ENCODE measurements around the gene MYOD1.

- no peak for TF ChIP-seq POLR2A (IDR thresholded peaks at IDR 0.05; ENCODE audit: low read depth, low read length)
- TF ChIP-seq POLR2AphosphoS5 (IDR thresholded peaks at IDR 0.05; ENCODE audit: low read depth, low read length): no peak
- no peak for TF ChIP-seq POU2F2 (IDR thresholded peaks at IDR 0.05; ENCODE audit: low read depth, low read length)
- no peak for TF ChIP-seq PAX5 (IDR thresholded peaks at IDR 0.05; ENCODE audit: insufficient read depth, low read length, severe bottlenecking)
These were observed 19.0 kb downstream of the MYOD1 start for GRCh38 chr11:17738151-17738973.
